ENCODE measurements around the gene DNM3.

Gene DNM3

GRCh38 chr1:172142324-172142723, 301.0 kb downstream of the DNM3 start:
- Histone ChIP-seq H3K4me2 (ENCODE audit: low read length) (no peak overlapping the region), H3K4me1 (ENCODE audit: control insufficient read depth, low read length) (no peaks in the 10 kb centered on the region), H3K9me3 (ENCODE audit: control insufficient read depth, insufficient read depth, low read length) (no peaks in the 10 kb centered on the region), H3K4me3 (ENCODE audit: low read length) (no peak overlapping the region), H3K36me3 (ENCODE audit: control insufficient read depth, low read length) (no peaks in the 10 kb centered on the region), H4K20me1 (ENCODE audit: control insufficient read depth, insufficient read depth, low read depth, low read length) (no peaks in the 10 kb centered on the region), H3F3A (ENCODE audit: control insufficient read depth, insufficient read depth) (no peaks in the 10 kb centered on the region), H3K27ac (ENCODE audit: low read depth, low read length) (no peak overlapping the region), H3K79me2 (ENCODE audit: control insufficient read depth, low read length) (no peaks in the 10 kb centered on the region), H3K27me3 (ENCODE audit: control insufficient read depth, low read length) (no peaks in the 10 kb centered on the region), H3K9me2 (replicated peaks; ENCODE audit: control insufficient read depth, low read length) (no peaks in the 10 kb centered on the region)
- no peak for TF ChIP-seq EZH2phosphoT487 (IDR thresholded peaks at IDR 0.05; ENCODE audit: borderline replicate concordance, low read length)
- TF ChIP-seq, protein P1, sequence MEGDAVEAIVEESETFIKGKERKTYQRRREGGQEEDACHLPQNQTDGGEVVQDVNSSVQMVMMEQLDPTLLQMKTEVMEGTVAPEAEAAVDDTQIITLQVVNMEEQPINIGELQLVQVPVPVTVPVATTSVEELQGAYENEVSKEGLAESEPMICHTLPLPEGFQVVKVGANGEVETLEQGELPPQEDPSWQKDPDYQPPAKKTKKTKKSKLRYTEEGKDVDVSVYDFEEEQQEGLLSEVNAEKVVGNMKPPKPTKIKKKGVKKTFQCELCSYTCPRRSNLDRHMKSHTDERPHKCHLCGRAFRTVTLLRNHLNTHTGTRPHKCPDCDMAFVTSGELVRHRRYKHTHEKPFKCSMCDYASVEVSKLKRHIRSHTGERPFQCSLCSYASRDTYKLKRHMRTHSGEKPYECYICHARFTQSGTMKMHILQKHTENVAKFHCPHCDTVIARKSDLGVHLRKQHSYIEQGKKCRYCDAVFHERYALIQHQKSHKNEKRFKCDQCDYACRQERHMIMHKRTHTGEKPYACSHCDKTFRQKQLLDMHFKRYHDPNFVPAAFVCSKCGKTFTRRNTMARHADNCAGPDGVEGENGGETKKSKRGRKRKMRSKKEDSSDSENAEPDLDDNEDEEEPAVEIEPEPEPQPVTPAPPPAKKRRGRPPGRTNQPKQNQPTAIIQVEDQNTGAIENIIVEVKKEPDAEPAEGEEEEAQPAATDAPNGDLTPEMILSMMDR (IDR thresholded peaks at IDR 0.05; ENCODE audit: low read depth, low read length, poor library complexity, severe bottlenecking), result no peak

- Histone ChIP-seq H4K20me1 (ENCODE audit: control insufficient read depth, insufficient read depth, low read depth, low read length) (no peaks in the 10 kb centered on the region), H3K4me1 (ENCODE audit: control insufficient read depth, low read length) (no peaks in the 10 kb centered on the region), H3K9me2 (replicated peaks; ENCODE audit: control insufficient read depth, low read length) (no peaks in the 10 kb centered on the region), H3K79me2 (ENCODE audit: control insufficient read depth, low read length) (no peaks in the 10 kb centered on the region), H3K27ac (ENCODE audit: low read depth, low read length) (no peak overlapping the region), H3K4me3 (ENCODE audit: low read length) (no peak overlapping the region), H3K27me3 (ENCODE audit: control insufficient read depth, low read length) (no peaks in the 10 kb centered on the region), H3K4me2 (ENCODE audit: low read length) (no peak overlapping the region), H3F3A (ENCODE audit: control insufficient read depth, insufficient read depth) (no peaks in the 10 kb centered on the region), H3K36me3 (ENCODE audit: control insufficient read depth, low read length) (no peaks in the 10 kb centered on the region), H3K9me3 (ENCODE audit: control insufficient read depth, insufficient read depth, low read length) (no peaks in the 10 kb centered on the region)
- TF ChIP-seq EZH2phosphoT487 (IDR thresholded peaks at IDR 0.05; ENCODE audit: borderline replicate concordance, low read length), result no peak
- TF ChIP-seq, protein P1 (IDR thresholded peaks at IDR 0.05; ENCODE audit: low read depth, low read length, poor library complexity, severe bottlenecking), result no peak
These were observed 302.2 kb downstream of the DNM3 start for GRCh38 chr1:172143384-172144055.

DNA sequence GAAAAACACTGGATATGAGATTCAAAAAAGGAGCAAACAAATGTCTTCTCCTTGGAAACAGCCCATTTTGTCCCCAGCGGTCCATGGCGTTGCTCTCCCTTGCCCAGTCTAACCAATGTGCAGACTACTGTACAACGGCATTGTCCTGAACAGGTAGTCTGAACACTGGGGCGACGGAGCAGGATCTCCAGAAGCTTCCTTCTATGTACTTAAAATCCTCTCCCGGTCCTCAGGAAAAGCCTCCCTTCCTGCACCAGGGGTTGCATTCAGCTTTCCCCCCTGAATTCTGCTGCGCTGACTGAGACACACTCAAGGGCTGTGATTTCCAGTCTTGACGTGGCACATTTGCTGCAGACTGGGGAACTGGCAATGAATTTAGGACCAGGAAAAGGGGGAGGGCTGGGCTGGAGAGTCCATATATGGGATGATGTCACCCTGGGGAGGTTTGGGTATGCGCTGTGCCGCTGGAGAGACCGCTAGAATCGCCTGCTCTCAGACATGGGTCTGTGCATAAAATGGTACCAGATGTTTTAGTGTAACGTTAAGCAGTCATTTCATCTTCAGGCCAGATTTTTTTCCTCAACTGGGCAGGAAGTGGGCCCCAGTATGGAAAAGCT, 303.3 kb downstream of the DNM3 start:
- Histone ChIP-seq H3K4me1 (ENCODE audit: control insufficient read depth, low read length) (no peaks in the 10 kb centered on the region), H4K20me1 (ENCODE audit: control insufficient read depth, insufficient read depth, low read depth, low read length) (no peaks in the 10 kb centered on the region), H3K4me3 (ENCODE audit: low read length) (no peak overlapping the region), H3K4me2 (ENCODE audit: low read length) (no peak overlapping the region), H3K9me3 (ENCODE audit: control insufficient read depth, insufficient read depth, low read length) (no peaks in the 10 kb centered on the region), H3K27me3 (ENCODE audit: control insufficient read depth, low read length) (no peaks in the 10 kb centered on the region), H3F3A (ENCODE audit: control insufficient read depth, insufficient read depth) (no peaks in the 10 kb centered on the region), H3K9me2 (replicated peaks; ENCODE audit: control insufficient read depth, low read length) (no peaks in the 10 kb centered on the region), H3K36me3 (ENCODE audit: control insufficient read depth, low read length) (no peaks in the 10 kb centered on the region), H3K79me2 (ENCODE audit: control insufficient read depth, low read length) (no peaks in the 10 kb centered on the region), H3K27ac (ENCODE audit: low read depth, low read length) (no peak overlapping the region)
- TF ChIP-seq EZH2phosphoT487 (IDR thresholded peaks at IDR 0.05; ENCODE audit: borderline replicate concordance, low read length), result no peak
- TF ChIP-seq, protein P1 (IDR thresholded peaks at IDR 0.05; ENCODE audit: low read depth, low read length, poor library complexity, severe bottlenecking), result no peak

Data from DOHH2 (cell line).